Thoracic aorta (tissue), 2 donors: ENCODE measurements around the gene TCF4. TPM values are rescaled to one million over a fixed set of nuclear protein-coding genes. Genes with fewer than 3 reads are reported as not detected.

Source experiments
- ATAC-seq: fragments of 150-250 bp; one replicate; pipeline ENCODE4 v1.8.0; 2017; ENCODE audit warnings: low read depth; ENCODE audit not compliant: insufficient number of reproducible peaks, low FRiP score
- DNase-seq: peaks from one replicate; pipeline ENCODE4 v3.0.0-alpha.2; 2020; ENCODE audit warnings: low spot score
- H3K27ac ChIP-seq, 2 donors: fragments of 200-600 bp; sonication (generic); 1 replicate in 1 of 2; 2 replicates in 1 of 2; pipeline ENCODE4 v1.5.1; 2016; ENCODE audit warnings: mild to moderate bottlenecking in 2 of 2, moderate library complexity in 2 of 2
- H3K27me3 ChIP-seq: fragments of 200-600 bp; sonication (generic); replicated peaks from 2 replicates; pipeline ENCODE4 v1.6.0; 2016; ENCODE audit warnings: mild to moderate bottlenecking; ENCODE audit not compliant: insufficient read depth
- H3K36me3 ChIP-seq: fragments of 200-600 bp; sonication (generic); one replicate; pipeline ENCODE4 v1.5.1; 2016
- H3K4me1 ChIP-seq, 2 donors: fragments of 200-600 bp; sonication (generic); 1 replicate in 1 of 2; 2 replicates in 1 of 2; pipeline versions ENCODE4 v1.5.1 to v1.6.0; 2016; ENCODE audit warnings: low read depth in 2 of 2, mild to moderate bottlenecking in 1 of 2; ENCODE audit not compliant: control insufficient read depth in 1 of 2
- H3K4me3 ChIP-seq: fragments of 200-600 bp; sonication (generic); 2 replicates; pipeline ENCODE4 v1.5.1; 2016; ENCODE audit warnings: mild to moderate bottlenecking
- H3K9me3 ChIP-seq: fragments of 200-600 bp; sonication (generic); 2 replicates; pipeline ENCODE4 v1.5.1; 2016
- total RNA-seq, 2 donors: library from RNA; depleted of rRNA; stranded (reverse); fragments of >200 nt; gene quantifications; one replicate each; pipeline versions ENCODE4 v1.1.0 to v1.2.3, GENCODE V29; 2016
- TF ChIP-seq, protein P1 (sequence below): fragments of 200-600 bp; sonication (generic); IDR thresholded peaks from one replicate; pipeline ENCODE4 v1.5.1; 2019; ENCODE audit warnings: antibody characterized with exemption

The TCF4 gene
- total RNA-seq, 2 donors from 2014 or later, result 178 to 267 TPM

DNA sequence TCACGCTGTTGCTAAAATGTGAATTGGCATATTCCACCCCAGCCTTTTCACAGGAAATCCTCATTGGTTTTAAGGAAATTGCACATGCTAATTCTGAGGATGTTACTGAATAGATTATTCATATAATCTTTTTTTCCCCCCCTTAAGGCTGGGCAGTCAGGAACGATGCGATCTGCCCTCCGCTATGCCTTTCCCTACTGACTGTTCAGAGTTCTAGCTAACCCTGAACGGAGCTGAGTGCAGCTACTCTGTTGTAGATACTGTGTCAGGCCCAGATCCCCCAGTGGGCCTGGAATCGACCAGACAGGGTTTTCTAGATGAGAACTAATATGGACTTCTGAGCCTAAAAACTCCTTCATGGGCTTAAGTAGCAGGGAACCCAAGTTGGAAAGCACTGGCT is 192.2 kb downstream of the TCF4 start:
- DNase-seq (no peak), ATAC-seq (no peak)
- Histone ChIP-seq H3K36me3 (no peaks in the 10 kb centered on the region), H3K9me3 (no peaks in the 10 kb centered on the region), H3K4me1 (peaks cover 5 to 19% of the 10 kb centered on the region in 2 donors), H3K4me3 (no peak overlapping the region), H3K27me3 (no peaks in the 10 kb centered on the region), H3K27ac (no peak overlapping the region)
- TF ChIP-seq, protein P1, sequence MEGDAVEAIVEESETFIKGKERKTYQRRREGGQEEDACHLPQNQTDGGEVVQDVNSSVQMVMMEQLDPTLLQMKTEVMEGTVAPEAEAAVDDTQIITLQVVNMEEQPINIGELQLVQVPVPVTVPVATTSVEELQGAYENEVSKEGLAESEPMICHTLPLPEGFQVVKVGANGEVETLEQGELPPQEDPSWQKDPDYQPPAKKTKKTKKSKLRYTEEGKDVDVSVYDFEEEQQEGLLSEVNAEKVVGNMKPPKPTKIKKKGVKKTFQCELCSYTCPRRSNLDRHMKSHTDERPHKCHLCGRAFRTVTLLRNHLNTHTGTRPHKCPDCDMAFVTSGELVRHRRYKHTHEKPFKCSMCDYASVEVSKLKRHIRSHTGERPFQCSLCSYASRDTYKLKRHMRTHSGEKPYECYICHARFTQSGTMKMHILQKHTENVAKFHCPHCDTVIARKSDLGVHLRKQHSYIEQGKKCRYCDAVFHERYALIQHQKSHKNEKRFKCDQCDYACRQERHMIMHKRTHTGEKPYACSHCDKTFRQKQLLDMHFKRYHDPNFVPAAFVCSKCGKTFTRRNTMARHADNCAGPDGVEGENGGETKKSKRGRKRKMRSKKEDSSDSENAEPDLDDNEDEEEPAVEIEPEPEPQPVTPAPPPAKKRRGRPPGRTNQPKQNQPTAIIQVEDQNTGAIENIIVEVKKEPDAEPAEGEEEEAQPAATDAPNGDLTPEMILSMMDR, result no peak

DNA sequence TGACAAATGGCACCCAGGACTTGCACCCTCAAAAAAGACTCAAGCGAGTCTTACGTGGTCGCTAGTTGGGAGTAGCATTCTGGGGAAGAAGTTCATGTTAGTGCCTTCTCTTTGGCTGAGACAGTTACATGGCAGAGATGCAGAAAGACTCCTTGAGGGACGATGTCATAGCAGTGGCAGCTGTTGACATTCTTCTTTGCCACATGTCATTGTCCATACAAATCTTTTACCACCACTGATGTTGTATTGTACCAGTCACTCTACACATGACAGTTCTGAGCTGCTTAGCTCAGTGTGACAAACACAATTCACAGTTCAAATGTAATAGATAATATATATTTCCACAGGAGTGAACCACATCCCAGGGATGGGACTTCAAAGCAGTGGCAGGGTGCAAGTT is 197.1 kb downstream of the TCF4 start:
- H3K27me3 ChIP-seq, result no peaks in the 10 kb centered on the region

DNA sequence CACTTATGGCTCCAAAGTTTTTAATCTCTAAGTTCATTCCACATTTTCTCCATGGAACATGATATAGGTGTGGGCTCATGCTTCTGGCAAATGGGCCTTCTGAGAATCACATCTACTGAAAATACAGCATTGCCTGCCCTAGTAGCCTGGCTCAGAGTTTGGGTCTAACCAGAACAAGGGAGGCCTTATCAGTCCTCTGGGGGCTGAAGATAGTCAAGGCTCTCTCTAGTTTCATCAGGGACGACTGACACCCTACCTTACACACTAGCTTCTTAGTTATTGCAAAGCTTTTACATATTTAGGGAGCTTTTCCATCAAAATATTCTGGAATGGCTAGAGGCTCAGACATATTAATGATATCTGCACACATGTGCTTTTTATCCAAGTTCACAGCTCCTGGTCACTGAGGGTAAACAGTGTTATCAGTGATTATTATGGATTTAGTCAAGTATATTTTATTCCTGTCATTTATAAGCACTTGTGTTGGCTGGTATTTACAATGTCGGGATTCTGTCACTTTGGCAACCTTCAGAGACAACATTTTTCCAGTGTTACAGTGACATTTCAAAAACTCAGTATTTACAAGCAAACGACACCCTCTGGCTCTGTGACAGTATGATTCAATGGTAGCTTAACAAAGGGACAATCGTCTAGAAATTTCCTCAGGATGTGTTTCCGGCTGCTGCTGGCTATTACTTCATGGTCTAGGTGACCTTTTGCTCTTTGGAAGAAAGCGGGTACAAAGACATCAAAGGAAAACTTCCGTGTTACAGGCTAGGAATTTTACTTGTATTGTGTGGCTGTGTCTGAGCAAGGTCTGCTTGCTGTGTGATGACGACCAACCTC is 200.6 kb downstream of the TCF4 start:
- Histone ChIP-seq H3K27ac (peak overlapping the region in 1 of 2 donors; percentile 7), H3K36me3 (no peaks in the 10 kb centered on the region), H3K4me1 (peaks cover 0 to 12% of the 10 kb centered on the region in 2 donors), H3K27me3 (no peaks in the 10 kb centered on the region), H3K9me3 (no peaks in the 10 kb centered on the region), H3K4me3 (no peak overlapping the region)
- ATAC-seq (no peak), DNase-seq (no peak)
- TF ChIP-seq, protein P1, result no peak

More for the DNA sequence above, 197.1 kb downstream of the TCF4 start:
- H3K36me3 ChIP-seq, result no peaks in the 10 kb centered on the region
- DNase-seq (no peak), ATAC-seq (no peak)
- TF ChIP-seq, protein P1, result no peak
- no peaks in the 10 kb centered on the region for H3K9me3 ChIP-seq
- peaks cover 0 to 12% of the 10 kb centered on the region in 2 donors for H3K4me1 ChIP-seq
- H3K4me3 ChIP-seq, result no peak overlapping the region
- H3K27ac ChIP-seq, result no peak overlapping the region

DNA sequence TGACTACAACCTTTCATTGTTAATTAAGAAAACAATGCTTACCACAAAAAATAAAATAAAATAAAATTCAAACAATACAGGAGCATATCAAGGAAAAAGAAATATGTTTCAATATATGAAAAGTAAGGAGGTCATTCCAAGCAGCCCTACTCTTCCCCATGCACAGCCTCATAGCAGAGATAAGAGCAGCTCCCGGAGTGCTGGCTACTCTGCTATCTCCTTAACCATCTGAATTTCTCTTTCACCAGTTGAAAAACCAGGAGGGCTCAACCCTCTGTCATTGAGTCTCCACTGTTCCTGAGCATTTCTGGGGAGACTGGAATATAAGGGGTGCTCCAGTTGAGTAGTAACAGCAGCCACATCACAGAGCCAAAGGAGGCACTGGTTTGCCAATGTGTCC is 201.4 kb downstream of the TCF4 start:
- DNase-seq (no peak), ATAC-seq (no peak)
- peaks cover 0 to 12% of the 10 kb centered on the region in 2 donors for H3K4me1 ChIP-seq
- no peaks in the 10 kb centered on the region for H3K27me3 ChIP-seq
- no peaks in the 10 kb centered on the region for H3K36me3 ChIP-seq
- no peak overlapping the region for H3K4me3 ChIP-seq
- no peaks in the 10 kb centered on the region for H3K9me3 ChIP-seq
- peak overlapping the region in 1 of 2 donors; percentile 7 for H3K27ac ChIP-seq
- TF ChIP-seq, protein P1, result no peak

DNA sequence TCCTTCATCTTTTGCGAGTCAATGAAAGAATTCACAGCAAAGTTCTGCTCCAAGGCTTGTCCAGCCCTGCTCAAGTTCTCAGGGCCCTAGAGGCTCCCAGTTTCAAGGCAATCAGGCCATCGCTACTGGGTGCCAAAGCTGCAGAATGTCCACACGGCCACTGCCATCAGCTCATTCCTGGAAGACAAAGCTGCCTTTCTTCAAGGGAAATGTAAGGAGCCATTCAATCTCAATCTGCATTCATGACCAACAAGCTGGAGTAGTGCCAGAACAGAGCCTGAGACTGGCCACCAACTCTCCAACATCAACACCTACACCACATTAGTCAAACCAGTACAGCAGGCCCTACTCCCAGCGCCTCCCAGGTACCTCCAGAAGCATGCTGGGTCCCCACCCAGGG is 202.2 kb downstream of the TCF4 start:
- DNase-seq (no peak), ATAC-seq (no peak)
- H3K9me3 ChIP-seq, result no peaks in the 10 kb centered on the region
- peaks cover 0 to 12% of the 10 kb centered on the region in 2 donors for H3K4me1 ChIP-seq
- TF ChIP-seq, protein P1, result no peak
- H3K36me3 ChIP-seq, result no peaks in the 10 kb centered on the region
- H3K27me3 ChIP-seq, result no peaks in the 10 kb centered on the region
- no peak overlapping the region for H3K27ac ChIP-seq
- H3K4me3 ChIP-seq, result no peak overlapping the region
